NCI-H146 (cell line): ENCODE data around the gene PLXND1.
A peak's percentile ranks its signal among the peaks of the same experiment; 100 is the strongest.

Source experiments
- DNase-seq: peaks from one replicate; lab custom pipeline; 2025; lab: John Stamatoyannopoulos, UW

Gene PLXND1

DNA sequence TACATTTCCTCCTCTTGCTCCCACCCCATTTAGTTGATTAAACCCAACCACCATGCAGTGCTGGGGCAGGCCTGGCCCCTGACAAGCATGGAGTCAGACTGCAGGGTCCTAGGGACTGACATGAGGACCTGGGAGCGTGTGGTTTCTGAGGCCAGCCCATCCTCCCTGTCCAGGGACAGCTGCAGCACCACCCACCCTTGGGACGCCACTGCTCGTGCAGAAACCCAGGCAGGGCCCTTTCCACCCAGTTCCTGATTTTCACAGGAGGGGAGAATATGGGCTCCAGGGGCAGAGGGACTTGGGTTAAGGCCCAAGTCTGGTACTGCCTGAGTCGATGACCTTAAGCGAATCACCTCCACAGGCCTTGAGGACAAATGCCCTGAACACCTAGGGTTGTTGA, 23.7 kb downstream of the PLXND1 start:
- DNase-seq, result no peak

DNA sequence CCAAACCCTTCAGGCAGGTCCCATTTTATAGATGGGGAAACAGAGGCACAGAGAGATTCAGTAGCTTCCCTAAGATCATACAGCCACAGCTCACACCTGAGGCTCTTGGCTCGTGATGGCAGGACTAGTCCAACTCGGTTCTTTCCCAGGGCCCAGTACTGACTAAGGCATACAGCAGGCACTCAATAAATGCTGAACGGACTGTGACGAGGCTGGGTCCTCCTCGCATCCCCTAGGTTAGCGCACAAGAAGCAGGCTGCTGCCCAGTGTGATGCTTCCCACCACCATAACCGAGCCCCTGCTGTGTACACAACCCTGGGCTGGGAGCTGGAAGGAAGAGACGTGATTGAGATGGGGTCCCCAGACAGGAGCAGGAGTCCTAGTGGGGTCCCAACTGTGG, 24.9 kb downstream of the PLXND1 start:
- no peak for DNase-seq

DNA sequence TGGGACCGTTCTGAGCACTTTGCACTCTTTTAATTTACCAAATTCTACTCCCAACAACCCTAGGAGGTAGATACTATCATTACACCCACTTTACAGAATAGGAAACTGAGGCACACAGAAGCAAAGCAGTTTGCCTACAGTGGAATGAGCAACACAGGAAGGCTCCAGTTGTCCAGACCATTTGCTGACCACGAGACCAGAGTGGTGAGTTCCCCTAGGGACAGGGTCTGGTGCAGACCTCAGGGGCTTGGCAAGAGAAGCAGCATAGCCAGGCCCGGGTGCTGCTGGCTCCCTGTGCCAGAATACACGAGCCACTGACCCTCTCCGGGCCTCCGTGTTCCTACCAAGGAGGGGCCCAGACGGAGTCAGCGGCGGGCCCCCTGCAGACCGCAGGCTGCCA, 26.5 kb downstream of the PLXND1 start:
- no peak for DNase-seq

DNA sequence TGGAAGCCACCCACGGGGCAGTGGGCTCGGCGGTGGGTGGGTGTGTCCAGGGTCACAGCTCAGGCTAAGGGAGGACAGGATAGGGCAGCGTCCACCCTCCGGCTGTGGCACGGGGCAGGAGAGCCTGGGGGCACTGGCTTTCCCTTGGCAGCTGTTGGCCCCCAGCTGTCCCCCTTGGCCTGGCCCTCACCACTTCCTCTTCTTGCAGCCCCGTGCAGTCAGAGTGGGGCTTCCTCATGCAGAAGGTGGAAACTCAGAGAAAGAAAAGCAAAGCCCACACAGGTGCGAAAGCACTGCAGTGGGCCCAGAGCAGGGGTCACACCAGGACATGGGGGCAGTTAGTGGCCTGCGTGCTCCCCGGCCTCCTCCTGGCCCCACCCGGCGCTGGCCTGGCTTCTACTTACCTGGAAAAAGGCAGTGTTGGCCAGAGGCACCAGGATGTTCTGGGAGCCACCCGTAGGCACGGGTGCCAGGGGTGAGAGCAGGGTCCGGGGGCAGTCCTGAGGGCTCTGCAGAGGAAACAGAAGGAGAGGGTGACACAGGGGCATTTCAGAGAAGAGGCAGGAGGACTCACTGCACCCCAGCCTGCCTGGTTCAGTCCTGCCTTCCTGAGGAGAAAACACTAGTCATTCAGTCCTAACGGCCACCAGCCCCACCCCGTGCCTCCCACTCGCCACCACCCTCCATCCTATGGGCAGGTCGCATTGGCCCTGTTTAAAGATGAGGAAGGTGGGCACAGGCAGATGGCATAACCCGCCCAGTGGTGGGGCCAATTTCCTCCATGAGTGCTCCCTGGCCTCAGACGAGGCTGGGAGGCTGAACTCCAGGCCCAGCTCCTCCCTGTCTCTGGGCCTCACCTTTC, 28.3 kb downstream of the PLXND1 start:
- no peak for DNase-seq

DNA sequence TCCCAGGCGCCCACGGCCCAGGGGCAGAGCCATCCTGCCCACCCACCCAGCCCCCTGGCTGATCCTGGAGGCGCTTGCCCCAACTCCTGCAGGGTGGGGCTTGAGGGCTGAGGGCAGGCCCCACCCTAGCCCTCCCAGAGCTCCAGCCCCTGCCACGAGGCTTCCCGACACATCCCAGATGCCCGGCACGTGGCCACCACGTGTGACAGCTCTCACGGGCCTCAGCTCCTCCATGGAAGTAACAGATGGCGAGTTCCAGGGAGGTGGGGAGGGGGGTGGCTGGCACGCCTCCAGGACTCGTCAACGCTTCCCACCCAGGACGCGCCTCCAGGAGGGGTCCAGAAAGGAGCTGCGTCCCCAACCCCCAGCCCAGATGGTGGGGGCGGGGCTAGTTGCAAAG, 29.1 kb downstream of the PLXND1 start:
- peak; percentile 59 for DNase-seq

DNA sequence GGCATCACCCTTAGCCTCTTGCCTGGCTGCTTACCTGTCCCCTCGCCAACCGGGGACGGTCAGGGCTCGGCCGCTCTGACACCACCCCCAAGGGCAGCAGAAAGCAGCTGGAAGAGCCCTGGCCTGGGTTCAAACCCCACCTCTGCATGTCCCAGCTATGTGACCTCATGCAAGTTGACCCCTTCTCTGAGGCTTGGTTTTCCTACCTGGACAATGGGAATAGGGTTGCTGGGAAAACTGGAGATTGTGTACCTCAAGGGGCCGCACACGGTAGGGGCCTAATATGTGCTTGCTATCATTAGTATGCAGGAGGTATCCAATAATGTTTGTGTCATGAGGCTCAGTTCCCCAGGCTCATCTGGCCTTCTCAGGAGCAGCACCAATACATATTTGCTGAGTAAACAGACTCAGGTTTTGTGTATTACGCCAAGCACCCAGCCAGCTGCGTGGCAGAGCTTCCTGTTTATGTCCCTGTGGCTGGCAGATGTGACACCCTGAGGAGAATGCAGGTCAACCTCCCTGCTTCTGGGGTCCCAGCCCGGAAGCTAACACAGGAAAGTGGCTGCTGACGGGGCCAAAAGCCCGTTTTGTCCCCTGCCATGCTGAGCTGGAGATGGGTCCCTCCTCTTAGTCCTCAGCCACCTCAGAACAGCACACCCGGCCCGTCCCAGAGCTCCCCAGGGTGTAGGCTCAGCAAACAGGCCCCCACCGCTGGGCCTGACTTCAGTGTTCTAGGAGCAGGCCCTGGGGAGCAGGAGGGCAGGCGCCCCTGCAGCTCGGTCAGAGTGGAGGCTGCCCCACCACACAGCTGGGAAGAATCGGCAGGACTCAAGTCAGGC, 29.7 kb downstream of the PLXND1 start:
- DNase-seq, result peak; percentile 83

DNA sequence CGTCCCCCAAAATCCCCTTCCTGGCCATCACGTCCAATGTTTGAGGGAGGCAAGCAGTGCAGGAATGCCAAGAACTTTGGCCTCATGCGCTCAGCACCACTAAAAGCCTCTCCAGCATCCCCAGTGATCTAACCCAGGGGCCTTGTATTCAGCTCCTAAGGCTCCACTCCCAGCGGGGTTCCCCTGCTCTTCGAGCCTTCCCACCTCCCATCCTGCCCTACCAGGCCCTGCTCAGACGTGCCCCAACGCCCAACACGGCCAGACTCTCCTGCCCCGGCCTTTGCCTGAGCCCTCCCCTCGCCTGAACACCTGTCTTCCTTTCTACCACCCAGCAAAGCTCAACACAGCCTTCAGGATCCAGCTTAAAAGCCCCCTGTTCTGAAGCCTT, 30.5 kb downstream of the PLXND1 start:
- DNase-seq, result no peak

DNA sequence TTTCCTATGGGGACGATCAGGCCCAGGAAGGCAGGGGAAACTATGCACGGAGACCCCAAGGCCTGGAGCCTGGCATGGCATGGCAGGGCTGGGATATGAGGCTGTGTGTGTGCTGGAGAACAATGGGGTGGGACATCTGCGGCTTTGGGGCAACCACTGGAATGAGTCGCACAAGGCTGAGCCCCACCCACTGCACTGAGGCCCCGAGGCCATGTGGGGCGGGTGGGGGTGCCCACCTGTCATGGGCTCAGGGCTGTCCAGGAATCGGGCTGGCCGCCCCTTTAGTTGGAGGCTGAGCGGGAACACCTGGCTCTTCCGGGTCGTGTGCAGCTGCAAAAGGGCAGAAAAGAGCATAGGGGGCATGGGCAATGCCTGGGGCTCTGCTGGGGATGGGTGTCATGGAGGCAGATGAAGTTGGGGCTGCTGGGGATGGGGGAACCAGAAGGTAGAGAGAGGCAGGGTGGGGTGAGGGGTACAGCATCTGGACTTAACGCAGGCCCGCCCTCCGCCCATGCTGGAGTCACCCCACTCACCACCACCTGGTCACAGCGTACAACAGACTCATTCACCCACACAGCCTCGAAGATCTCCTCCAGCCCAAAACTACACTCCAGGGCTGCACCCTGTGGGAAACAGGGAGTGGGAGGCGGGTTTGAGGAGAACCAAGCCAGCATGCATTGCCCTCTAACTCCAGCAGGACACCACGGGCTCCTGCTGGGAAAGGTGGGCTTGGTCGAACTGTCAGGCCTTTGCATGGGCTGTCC, 31.1 kb downstream of the PLXND1 start:
- DNase-seq, result no peak

DNA sequence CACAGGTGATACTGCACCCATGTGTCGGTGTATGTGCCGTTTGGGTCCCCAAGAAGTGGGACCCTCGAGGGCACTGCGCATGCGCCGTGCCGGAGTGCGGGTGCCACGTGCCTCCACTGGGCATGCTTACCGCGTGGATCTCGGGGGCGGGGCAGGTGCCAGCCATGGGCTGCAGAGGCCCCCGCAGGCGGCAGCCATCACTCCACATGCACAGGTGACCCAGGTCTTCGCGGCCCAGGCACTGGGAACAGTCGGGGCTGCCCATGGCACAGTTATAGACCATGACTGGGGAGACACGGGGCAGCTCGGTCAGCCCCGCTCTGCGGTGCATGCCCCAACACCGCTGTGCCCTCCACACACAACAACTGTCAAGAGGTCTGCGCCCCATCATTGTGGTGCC, 32.3 kb downstream of the PLXND1 start:
- no peak for DNase-seq

DNA sequence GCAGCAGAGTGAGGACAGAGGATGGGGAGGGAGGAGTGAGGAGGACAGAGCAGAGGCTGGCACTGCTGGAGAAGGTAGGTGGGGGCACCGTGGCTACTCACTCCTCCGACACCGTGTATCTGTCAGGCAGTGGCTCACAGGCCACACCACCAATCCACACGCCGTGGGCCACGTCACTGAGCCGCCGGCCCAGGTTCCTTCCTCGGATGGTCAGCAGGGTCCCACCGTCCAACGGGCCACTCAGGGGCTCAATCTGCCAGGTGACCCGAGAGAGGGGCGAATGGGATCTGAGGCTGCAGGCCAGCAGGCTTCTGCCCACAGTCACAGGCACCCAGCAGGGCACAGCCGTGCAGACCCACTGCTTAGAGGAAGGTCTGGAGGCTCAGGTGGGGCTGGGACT, 33.0 kb downstream of the PLXND1 start:
- no peak for DNase-seq

DNA sequence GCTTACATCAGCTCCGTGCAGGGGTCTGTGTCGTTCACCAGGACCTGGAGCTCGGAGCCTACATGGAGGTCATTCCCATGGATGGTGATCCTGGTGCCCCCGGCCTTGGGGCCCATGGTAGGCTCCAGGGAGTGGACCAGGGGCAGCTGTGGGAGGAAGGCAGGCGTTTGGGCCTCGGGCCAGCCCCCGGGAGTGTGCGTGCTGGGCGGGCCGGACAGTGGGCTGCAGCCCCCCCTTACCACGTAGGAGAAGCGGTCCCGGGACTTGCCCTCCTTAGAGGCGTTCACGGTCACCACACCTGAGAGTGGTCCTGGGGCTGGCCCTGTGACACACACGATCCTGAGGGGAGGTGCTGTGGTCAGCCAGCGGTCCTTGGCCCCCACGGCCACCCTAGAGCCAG, 33.9 kb downstream of the PLXND1 start:
- DNase-seq, result no peak

DNA sequence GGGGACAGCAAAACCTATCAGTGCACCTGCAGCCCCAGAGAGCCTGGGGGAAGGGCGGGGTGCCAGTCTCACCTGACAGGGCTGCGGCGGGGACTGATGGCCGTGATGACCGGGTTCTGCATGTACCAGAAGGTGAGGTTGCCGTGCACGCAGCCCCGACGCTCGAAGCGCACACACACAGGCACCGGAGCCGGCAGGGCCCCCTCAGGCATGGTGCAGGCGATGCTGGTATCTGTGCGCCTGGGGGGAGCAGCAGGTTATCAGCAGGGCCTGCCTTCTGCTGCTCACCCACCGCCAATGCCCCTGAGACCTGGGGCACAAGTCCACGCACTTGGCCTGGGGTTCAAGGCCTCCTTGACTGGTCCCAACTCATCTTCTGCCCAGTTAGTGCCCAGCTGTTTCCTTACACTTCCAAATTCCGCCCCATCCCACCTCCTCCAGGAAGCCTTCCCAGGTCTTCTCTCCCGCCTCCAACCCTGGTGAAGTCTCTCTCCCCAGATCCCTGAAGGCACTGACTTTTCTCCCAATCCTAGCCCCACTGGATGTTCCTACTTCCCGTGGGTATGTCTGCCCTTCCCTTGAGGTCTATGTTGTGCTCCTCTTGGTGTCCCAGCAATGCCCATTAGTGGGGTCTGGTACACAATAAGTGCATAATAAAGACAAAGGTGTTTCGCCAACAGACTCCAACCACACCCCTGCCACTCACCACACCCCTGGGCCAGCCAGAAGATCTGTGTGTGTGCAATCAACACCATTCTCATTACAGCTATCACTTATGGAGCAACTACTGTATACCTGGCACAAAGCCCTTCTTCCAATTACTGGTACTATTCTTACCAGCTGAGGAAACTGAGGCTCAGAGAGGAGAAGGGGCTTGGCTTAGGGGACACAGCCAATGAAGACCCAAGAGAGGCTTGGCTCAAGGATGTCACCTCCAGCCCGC, 34.6 kb downstream of the PLXND1 start:
- DNase-seq, result no peak

DNA sequence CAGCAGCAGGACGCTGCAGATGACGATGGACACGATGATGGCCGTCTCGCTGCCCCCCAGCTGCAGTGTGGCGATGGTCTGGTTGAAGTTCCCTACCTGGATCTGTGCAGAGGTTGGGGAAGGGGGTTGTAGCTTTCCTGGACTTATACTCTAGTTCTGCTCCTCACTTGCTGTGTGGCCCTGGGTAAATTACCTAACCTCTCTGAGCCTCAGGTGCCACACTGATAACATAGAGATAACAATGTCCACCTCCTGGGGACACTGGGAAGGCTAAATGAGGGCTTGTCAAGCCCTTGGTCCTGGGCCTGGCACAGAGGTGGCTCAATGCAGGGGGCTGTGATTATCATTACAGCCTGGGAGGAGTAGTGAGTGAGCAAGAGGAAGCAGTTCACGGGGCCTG, 36.6 kb downstream of the PLXND1 start:
- DNase-seq, result no peak

DNA sequence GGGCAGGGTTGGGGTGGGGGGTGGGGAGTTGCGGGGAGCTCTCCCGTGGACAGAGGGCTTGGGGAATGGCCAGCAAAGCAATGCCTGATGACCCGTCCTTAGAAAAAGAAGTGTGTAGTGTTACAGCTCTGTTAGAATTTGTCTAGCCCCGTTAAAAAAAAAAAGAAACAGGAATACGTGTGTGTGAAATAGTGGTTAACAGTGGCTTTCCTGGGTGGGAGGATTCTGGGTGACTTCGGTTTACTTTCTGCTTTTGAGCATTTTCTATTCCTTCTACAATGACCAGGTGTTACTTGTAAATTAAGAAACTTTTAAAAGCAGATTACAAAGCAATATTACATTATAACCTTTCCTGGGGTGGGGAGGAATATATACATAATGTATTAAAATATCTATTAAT, 38.5 kb downstream of the PLXND1 start:
- no peak for DNase-seq

DNA sequence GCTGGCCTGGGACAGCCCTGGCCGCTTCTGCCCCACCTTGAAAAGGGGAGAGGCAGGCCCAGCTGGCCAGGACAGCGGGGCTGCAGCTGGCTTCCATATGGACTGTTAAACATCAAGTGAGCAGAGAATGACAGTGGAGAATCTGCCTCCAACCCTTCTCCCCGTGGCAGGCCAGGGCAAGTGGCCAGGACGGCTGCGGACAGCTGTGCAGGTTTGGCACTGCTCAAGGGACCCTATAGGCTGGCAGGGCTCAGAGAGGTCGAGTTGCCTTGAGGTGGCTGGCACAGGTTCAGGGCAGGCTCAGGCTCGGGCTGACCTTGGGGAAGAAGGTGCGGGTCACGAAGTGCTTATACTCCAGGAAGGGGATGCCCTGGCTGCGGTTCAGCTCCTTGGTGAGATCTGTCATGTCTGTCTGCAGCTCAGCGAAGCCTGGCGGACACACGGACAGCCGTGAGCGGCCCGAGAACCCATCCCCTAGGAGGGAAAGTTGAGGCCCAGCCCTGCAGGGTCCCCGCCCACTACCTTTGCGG, 39.2 kb downstream of the PLXND1 start:
- DNase-seq, result no peak

DNA sequence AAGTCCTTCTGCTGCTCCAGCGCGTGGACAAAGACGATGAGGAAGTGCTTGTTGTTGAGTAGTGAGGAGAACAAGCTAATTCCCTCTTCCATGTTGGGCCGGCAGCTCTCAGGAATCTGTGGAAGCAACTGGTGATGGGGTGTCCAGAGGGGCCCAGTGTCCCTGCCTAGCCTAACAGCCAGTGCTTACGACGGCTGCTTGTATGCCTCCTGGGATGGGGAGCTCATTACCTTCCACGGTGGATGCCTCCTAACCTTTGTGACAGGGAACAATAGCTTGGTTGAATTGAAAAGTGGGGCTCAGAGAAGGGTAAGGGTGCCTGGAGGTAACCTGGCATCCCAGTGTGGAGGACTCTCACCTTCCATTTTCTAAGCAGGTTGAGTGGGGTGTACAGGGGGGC, 40.6 kb downstream of the PLXND1 start:
- no peak for DNase-seq

DNA sequence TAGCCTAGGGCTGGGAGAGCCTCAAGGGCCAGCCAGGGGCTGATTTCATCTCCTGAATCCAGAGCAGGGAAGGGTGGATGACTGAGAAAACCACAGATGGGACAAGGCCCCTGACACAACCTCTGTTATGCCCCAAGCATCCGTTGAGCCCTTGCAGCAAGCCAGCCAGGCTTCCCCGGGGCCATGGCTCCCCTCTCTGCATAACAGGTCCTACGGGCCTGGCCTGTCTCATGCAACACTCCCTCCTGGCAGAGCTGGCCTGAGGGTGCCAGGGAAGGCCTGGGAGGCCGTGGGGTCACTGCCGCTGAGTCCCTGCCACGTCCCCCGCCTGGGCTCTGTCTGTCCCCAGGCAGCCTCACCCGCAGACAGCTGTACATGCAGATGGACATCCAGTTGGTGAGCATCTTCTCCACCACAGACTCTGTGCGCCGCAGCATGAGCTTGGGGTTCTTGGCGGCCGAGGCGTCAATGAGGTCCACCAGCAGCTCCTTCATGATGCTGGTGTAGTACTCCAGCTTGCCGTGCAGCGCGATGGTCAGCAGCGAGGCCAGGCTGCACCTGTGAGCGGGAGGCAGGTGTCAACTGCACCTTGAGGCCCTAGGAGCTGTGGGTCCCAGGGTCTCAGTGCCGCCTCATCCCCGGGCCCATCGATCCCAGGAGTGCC, 41.4 kb downstream of the PLXND1 start:
- DNase-seq, result no peak

DNA sequence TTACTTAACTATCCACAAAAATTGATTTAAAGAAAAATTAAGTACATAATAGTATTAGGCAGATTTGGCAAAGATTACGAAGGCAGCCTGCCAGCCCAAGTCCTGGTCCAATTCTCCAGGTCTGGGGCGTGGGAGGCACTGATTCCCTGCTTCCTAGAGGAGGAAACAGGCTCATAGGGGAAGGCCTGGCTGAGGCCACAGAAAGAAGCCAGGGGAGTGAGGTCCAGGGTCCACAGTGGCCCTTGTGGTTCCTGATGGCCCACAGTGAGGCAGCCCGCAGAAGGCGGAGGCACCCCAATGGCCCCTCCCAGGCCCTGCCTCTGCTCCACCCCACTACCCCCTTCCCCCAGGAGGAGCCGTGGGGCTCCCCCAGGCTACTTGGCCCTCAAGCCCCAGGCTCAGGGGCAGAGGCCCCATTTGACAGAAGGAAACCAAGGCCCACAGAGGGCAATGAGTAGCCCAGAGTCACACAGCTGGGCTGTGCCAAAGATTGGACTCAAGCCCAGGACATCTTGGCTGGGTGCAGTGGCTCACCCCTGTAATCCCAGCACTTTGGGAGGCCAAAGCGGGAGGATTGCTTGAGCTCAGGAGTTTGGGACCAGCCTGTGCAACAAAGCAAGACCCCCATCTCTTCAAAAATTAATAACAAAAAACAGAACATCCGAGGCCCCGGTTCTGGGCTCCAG, 42.5 kb downstream of the PLXND1 start:
- DNase-seq, result no peak

DNA sequence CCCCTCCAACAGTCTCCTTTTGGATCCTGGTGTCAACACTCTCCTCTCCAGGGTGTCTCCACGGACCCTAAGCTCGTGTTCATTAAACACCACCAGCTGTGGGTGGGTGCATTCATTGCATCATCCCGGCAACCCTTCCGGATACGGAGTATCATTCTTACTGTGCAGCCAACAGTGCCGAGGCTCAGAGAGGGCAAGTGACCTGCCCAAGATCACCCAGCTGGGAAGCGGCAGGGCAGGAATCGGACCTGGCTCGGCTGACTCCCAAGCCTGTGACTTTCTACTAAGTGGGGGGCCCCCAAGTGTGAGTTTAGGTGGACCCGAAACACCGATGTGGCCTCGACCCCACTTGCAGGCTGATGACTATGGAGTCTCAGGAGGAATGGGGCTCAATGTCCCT, 43.1 kb downstream of the PLXND1 start:
- DNase-seq, result no peak

DNA sequence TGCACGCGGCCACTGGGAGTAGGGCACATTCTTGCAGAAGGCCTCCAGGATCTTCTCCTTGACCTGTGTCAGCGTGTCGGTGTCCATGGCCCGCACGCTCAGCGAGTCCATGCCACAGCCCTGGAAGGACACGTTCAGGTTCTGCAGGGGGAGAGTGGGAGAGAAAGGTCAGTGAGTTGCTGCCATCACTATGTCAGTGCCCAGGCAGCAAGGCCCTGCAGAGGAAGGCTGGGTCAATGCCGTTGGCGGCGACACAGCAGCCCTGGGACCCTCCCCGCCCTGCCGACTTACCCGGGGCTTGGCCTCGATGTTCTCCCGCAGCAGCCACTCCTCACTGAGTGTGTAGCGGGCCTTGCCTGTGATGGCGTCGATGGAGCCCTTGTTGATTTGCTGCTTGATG, 43.7 kb downstream of the PLXND1 start:
- no peak for DNase-seq
